Mucosa of stomach (tissue), 1 donor: Measurements from ENCODE around the gene SLC12A6.

ENCODE experiments used
- H3K27me3 ChIP-seq: one replicate; pipeline ENCODE4 v1.7.0; 2013; ENCODE audit warnings: mild to moderate bottlenecking, low read length; ENCODE audit not compliant: control insufficient read depth, insufficient read depth
- H3K36me3 ChIP-seq: one replicate; pipeline ENCODE4 v1.7.0; 2013; ENCODE audit warnings: low read length; ENCODE audit not compliant: control insufficient read depth, insufficient read depth
- H3K4me1 ChIP-seq: one replicate; pipeline ENCODE4 v1.7.0; 2013; ENCODE audit warnings: mild to moderate bottlenecking, low read length; ENCODE audit not compliant: control insufficient read depth, insufficient read depth
- H3K4me3 ChIP-seq: one replicate; pipeline ENCODE4 v1.7.0; 2013; ENCODE audit warnings: low read length
- H3K9ac ChIP-seq: one replicate; pipeline ENCODE4 v1.7.0; 2013; ENCODE audit warnings: mild to moderate bottlenecking, low read length, moderate library complexity
- H3K9me3 ChIP-seq: one replicate; pipeline ENCODE4 v1.7.0; 2013; ENCODE audit warnings: mild to moderate bottlenecking, low read length, moderate library complexity; ENCODE audit not compliant: control insufficient read depth
- donor health status: Pancreatic carcinoma.

The SLC12A6 gene

DNA sequence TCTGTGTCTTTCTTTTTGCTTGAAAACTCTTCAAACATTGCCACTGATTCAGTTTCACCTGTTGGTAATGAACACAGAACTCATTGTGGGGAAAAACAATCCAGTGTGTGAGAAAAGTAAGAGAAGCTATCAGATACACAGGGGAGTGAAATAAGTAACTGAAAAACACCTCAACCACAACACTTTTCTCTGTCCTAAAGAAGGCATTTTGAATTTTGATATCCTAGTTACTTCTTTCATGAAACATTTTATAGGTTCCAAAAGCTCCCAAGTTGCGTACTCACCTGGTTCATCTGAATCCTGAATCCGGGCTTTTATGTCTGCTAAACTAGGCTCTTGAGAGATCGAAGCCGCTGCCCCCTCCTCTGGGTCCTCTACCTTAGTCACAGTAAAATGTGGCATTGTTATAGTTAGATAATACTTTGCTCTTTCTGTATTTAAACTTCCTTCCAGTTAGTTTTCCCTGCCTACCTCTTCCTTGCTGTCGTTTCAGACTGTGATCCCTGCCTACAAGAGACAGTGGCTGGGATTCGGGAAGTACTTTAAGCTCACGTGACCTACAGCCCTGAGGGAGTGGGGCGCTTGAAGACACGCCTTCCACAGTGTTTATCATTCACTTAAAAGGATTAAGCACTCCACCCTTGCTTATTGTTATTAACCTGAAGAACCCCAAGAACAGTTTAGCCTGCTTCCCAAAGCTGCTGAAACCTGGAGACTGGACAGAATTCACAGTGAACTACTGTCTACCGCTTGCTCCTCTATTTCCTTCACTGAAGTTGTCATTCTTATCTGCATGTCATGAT is 19.1 kb downstream of the SLC12A6 start:
- Histone ChIP-seq H3K4me3 (peak overlapping the region; percentile 32), H3K9me3 (no peaks in the 10 kb centered on the region), H3K9ac (peak overlapping the region; percentile 76), H3K27me3 (no peaks in the 10 kb centered on the region), H3K36me3 (no peaks in the 10 kb centered on the region), H3K4me1 (peaks cover 4% of the 10 kb centered on the region)

DNA sequence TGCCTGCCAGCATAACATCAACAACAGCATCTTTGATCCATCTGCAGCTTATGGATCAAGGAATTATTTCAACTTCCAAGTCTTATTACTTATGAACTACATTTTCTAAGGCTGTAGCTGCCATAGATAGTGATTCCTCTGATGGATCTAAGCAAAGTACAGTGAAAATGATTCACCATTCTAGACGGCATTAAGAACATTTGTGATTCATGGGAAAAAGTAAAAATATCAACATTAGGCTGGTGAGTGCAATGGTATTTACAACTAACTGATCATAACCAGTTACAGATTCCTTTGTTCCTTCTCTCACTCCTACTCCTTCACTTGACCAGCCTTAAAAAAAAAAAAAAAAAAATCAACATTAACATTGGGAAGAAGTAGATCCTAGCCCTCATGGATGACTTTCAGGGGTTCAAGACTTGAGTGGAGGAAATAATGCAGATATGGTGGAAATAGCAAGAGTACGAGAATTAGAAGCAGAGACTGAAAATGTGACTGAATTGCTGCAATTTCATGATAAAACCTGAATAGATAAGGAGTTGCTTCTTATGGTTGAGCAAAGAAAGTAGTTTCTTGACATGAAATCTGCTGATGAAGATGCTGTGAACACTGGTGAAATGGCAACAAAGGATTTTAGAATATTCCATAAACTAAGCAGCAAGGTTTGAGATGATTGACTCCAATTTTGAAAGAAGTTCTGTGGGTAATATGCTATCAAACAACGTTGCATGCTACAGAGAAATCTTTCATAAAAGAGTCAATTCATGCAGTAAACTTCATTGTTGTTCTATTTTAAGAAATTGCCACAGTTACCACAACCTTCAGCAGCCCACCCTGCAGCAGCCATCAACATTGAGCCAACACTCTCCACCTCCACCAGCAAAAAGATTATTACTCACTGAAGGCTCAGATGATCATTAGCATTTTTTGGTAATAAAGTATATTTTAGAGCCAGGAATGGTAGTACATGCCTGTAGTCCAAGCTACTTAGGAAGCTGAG is 22.8 kb downstream of the SLC12A6 start:
- Histone ChIP-seq H3K36me3 (no peaks in the 10 kb centered on the region), H3K4me1 (peaks cover 4% of the 10 kb centered on the region), H3K9ac (no peak overlapping the region), H3K4me3 (no peak overlapping the region), H3K27me3 (no peaks in the 10 kb centered on the region), H3K9me3 (no peaks in the 10 kb centered on the region)

DNA sequence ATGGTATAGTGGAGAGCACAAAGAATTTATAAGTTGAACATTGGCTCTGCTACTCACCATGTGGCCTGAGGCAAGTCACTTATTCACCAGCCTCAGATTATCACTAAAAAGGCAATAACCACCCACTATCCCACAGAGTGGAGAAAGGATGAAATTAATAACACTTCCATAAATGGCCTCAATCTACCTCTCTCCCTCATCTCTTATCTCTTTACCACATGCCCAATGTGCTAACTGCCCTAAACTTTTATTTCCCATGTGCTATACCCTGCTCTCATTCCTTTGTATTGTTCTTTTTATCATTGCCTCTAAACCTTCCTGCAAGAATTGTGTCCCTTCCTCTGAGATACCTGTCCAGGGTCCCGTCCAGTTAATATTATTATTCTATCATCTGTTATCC is 26.0 kb downstream of the SLC12A6 start:
- no peaks in the 10 kb centered on the region for H3K9me3 ChIP-seq
- no peaks in the 10 kb centered on the region for H3K36me3 ChIP-seq
- no peaks in the 10 kb centered on the region for H3K27me3 ChIP-seq
- H3K4me1 ChIP-seq = no peaks in the 10 kb centered on the region
- no peak overlapping the region for H3K4me3 ChIP-seq
- H3K9ac ChIP-seq = no peak overlapping the region

DNA sequence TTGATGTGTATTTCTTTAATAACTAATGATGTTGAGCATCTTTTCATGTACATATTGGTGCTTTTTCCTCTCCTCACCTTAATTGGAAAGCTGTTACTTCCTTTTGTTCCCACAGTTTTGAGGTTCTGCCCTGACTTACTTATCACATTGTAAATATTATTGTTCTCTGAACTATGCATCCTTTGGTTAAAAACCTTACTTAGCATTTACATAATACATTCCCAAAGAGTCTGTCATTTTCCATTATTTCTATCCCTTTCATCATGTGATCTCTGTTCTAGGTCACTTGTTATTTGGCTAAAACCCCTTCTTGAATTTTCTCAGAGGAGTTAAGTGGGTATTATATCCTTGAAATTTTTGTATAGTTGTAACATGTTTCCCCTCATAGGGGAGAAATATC is 33.0 kb downstream of the SLC12A6 start:
- Histone ChIP-seq H3K27me3 (no peaks in the 10 kb centered on the region), H3K4me3 (no peak overlapping the region), H3K36me3 (no peaks in the 10 kb centered on the region), H3K9ac (no peak overlapping the region), H3K4me1 (peaks cover 8% of the 10 kb centered on the region), H3K9me3 (no peaks in the 10 kb centered on the region)

DNA sequence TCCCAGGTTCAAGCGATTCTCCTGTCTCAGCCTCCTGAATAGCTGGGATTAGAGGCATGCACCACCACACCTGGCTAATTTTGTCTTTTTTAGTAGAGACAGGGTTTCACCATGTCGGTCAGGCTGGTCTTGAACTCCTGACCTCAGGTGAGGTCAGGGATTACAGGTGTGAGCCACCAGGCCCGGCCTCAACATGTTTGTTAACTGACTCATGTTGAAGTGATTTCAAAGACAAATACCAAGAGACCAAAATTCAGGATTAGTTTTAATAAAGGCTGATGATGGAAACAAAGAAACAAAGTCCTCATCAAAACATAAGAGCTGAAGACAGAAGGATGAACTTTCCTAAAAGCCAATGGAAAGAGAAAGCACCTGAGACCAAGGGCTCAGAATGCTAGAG is 36.5 kb downstream of the SLC12A6 start:
- no peaks in the 10 kb centered on the region for H3K9me3 ChIP-seq
- H3K27me3 ChIP-seq = no peaks in the 10 kb centered on the region
- no peak overlapping the region for H3K9ac ChIP-seq
- peaks cover 18% of the 10 kb centered on the region for H3K4me1 ChIP-seq
- H3K4me3 ChIP-seq = no peak overlapping the region
- no peaks in the 10 kb centered on the region for H3K36me3 ChIP-seq

DNA sequence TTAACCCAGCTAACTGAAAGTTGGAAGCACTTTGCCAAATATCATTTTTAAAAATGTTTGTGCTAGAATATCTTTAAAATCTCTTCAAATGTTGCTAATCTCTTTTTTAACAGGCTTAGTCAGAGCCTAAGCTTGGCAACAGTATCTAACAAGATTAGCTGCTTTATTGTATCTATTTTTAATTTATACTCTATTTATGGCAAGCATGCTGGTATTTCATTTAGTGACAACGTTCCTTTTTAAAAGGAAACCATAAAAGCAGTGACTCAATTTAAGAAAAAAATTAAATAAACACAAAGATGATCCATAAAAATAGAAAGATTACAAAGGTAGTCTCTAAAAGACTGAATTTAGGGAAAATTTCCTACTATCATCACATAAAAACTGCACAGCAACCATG is 40.5 kb downstream of the SLC12A6 start:
- Histone ChIP-seq H3K9me3 (no peaks in the 10 kb centered on the region), H3K4me1 (peaks cover 18% of the 10 kb centered on the region), H3K27me3 (no peaks in the 10 kb centered on the region), H3K36me3 (no peaks in the 10 kb centered on the region), H3K9ac (no peak overlapping the region), H3K4me3 (no peak overlapping the region)

DNA sequence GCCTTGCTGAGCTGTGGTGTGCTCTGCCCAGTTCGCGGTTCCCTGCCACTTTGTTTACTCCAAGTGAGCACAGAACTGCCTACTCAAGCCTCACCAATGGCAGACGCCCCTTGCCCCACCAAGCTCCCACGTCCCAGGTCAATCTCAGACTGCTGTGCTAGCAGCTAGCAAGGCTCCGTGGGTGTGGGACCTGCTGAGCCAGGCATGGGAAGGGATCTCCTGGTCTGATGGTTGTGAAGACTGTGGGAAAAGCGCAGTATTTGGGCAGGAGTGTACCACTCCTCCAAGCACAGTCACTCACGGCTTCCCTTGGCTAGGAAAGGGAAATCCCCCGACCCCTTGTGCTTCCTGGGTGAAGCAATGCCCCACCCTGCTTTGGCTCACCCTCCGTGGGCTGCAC is 45.0 kb downstream of the SLC12A6 start:
- H3K4me1 ChIP-seq = peaks cover 8% of the 10 kb centered on the region
- no peaks in the 10 kb centered on the region for H3K9me3 ChIP-seq
- H3K36me3 ChIP-seq = no peaks in the 10 kb centered on the region
- H3K9ac ChIP-seq = no peak overlapping the region
- H3K27me3 ChIP-seq = no peaks in the 10 kb centered on the region
- no peak overlapping the region for H3K4me3 ChIP-seq

DNA sequence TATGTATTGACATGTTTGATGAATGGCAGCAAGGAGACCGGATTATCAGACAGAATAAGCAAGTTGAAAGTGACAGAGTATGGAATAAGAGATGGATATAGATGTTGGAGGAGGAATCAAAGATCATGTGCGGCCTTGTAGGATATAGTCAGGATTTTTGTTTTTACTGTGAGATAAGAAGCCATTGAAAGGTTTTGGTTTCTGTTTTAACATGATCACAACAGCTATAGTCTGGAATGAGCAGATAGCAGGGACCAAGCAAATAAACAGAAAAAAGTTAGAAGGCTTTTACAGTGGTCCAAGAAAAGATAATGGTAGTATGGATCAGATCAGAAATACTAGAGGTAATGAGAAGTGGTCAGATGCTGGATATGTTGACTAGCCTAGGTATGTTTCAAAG is 52.6 kb downstream of the SLC12A6 start:
- no peaks in the 10 kb centered on the region for H3K36me3 ChIP-seq

DNA sequence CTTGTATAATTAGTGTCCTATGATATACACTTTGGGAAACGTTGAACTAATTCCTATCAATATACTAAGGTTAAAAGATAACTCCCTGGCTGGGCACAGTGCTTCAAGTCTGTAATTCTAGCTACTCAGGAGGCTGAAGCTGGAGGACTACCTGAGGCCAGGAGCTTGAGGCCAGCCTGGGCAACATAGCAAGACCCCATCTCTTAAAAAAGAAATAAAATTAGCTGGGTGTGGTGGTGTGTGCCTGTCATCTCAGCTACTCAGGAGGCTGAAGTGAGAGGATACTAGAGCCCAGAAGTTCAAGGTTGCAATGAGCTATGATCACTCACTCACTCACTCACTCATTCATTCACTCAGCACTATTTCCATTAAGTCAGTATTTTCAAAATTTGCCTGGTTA is 55.2 kb downstream of the SLC12A6 start:
- Histone ChIP-seq H3K4me1 (peaks cover 12% of the 10 kb centered on the region), H3K27me3 (no peaks in the 10 kb centered on the region), H3K36me3 (no peaks in the 10 kb centered on the region), H3K9me3 (no peaks in the 10 kb centered on the region), H3K9ac (no peak overlapping the region), H3K4me3 (no peak overlapping the region)

More for the DNA sequence above, 52.6 kb downstream of the SLC12A6 start:
- no peaks in the 10 kb centered on the region for H3K27me3 ChIP-seq
- no peaks in the 10 kb centered on the region for H3K9me3 ChIP-seq
- no peak overlapping the region for H3K4me3 ChIP-seq
- H3K9ac ChIP-seq = no peak overlapping the region
- H3K4me1 ChIP-seq = peaks cover 5% of the 10 kb centered on the region

DNA sequence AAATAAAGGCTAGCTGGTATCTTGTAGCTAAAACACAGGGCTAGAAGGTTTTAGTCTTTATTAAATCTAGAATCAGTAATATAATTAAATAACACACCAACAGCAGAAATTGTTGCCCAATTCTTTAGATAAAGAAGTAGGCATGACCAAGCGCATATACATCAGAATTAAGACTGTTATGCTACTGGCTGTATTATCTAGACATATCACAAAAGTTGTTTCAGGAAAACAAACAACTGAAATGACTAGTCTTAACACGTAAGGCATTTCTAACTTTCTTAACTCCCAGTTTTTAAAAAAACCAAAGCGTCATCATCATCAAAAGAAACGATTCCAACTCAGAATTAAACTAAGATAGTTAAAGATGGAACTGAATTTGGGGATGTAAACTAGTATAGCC is 57.4 kb downstream of the SLC12A6 start:
- H3K36me3 ChIP-seq = no peaks in the 10 kb centered on the region
- peaks cover 12% of the 10 kb centered on the region for H3K4me1 ChIP-seq

DNA sequence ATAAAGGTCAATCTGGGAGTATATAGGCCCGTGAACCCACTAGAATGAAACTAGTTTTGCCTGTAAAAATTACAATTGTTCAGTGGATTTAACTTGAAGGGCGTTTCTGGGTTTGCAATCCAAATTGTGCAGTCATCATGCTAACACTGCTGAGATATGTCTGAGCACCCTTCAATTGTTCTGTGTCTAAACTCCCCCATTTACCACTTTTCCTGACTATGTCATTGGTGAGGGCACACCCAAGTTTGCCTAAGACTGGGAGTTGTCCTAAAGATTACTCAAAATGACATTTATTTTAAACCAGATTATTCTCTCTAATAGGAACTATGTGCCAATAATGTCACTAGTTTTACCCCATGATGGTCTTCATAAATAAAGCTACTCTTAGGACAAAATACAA is 58.2 kb downstream of the SLC12A6 start:
- H3K4me1 ChIP-seq = peaks cover 12% of the 10 kb centered on the region
- no peaks in the 10 kb centered on the region for H3K9me3 ChIP-seq
- no peak overlapping the region for H3K9ac ChIP-seq
- no peaks in the 10 kb centered on the region for H3K36me3 ChIP-seq
- H3K4me3 ChIP-seq = no peak overlapping the region
- H3K27me3 ChIP-seq = no peaks in the 10 kb centered on the region

More for the DNA sequence above, 57.4 kb downstream of the SLC12A6 start:
- no peaks in the 10 kb centered on the region for H3K9me3 ChIP-seq
- no peak overlapping the region for H3K9ac ChIP-seq
- H3K27me3 ChIP-seq = no peaks in the 10 kb centered on the region
- no peak overlapping the region for H3K4me3 ChIP-seq

DNA sequence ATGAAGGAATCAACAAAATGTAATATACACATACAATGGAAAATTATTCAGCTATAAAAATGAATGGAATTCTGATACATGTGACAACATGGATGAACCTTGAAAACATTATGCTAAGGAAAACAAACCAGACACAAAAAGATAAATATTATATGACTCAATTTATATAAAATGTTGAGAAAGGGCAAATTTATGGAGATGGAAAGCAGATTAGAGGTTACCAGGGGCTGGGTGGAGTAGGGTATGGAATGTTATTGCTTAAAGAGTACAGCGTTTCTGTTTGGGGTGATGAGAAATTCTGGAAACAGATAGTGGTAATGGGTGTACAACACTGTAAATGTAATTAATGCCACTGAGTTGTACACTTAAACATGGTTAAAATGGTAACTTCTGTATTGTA is 61.9 kb downstream of the SLC12A6 start:
- H3K9ac ChIP-seq = no peak overlapping the region
- H3K27me3 ChIP-seq = no peaks in the 10 kb centered on the region
- H3K4me1 ChIP-seq = peaks cover 12% of the 10 kb centered on the region
- H3K36me3 ChIP-seq = no peaks in the 10 kb centered on the region
- no peaks in the 10 kb centered on the region for H3K9me3 ChIP-seq
- H3K4me3 ChIP-seq = no peak overlapping the region
